Effector memory CD4-positive, alpha-beta T cell (primary cell): ENCODE results near the gene ADGRE1.
A peak's percentile ranks its signal among the peaks of the same experiment; 100 is the strongest.

Source experiments
- DNase-seq, 3 donors: peaks; one replicate each; pipeline ENCODE4 v3.0.0-alpha.2; 2020
- H3K27ac ChIP-seq: 2 replicates; pipeline ENCODE4 v1.7.0; 2013; ENCODE audit warnings: mild to moderate bottlenecking, low read length, moderate library complexity; ENCODE audit not compliant: insufficient read depth, poor library complexity, severe bottlenecking
- H3K27me3 ChIP-seq: replicated peaks from 2 replicates; pipeline ENCODE4 v1.7.0; 2013; ENCODE audit warnings: mild to moderate bottlenecking, low read length; ENCODE audit not compliant: insufficient read depth, control insufficient read depth, poor library complexity, severe bottlenecking
- H3K36me3 ChIP-seq: 2 replicates; pipeline ENCODE4 v1.7.0; 2013; ENCODE audit warnings: mild to moderate bottlenecking, low read length, moderate library complexity; ENCODE audit not compliant: control insufficient read depth, insufficient read depth
- H3K4me1 ChIP-seq: 2 replicates; pipeline ENCODE4 v1.7.0; 2013; ENCODE audit warnings: low read length, mild to moderate bottlenecking; ENCODE audit not compliant: control insufficient read depth, insufficient read depth, poor library complexity, severe bottlenecking
- H3K4me3 ChIP-seq: 2 replicates; pipeline ENCODE4 v1.7.0; 2013; ENCODE audit warnings: low read length, low read depth, mild to moderate bottlenecking; ENCODE audit not compliant: insufficient read depth, poor library complexity, severe bottlenecking
- H3K9me3 ChIP-seq: 2 replicates; pipeline ENCODE4 v1.7.0; 2013; ENCODE audit warnings: mild to moderate bottlenecking, low read length, moderate library complexity; ENCODE audit not compliant: control insufficient read depth

Gene ADGRE1

DNA sequence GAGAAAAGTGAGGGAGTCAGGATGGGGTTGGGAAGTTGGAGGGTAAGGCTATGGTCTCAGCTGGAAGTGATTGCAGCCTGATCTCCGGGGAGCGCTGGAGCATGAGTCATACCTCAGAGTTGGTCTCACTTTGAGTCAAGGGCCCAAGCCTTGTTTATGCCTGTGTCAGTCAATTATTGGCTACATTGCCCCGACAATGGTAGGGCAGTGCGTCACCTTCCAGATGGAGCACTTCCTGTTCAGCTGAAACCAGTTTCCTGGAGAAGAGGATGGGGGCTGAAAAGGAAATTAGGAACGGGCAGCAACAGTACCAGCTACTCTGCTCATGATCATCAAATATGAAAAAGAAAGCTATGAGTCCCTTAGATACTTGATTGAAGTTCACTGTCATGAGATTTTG, 60.4 kb downstream of the ADGRE1 start:
- no peak for DNase-seq
- Histone ChIP-seq H3K27me3 (no peaks in the 10 kb centered on the region), H3K36me3 (no peaks in the 10 kb centered on the region), H3K9me3 (no peaks in the 10 kb centered on the region), H3K4me3 (no peak overlapping the region), H3K27ac (no peak overlapping the region), H3K4me1 (peaks cover 4% of the 10 kb centered on the region)

DNA sequence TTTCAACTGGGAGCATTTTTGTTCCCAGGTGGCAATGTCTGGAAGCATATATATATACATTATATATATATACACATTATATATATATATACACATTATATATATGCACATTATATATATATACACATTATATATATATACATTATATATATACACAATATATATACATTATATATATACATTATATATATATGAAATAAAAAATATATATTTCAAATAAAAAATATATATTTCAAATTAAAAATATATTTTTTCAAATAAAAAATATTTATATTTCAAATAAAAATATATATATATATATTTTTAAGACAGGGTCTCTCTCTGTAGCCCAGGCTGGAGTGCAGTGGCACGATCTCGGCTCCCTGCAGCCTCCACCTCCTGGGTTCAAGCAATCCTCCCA, 61.5 kb downstream of the ADGRE1 start:
- H3K36me3 ChIP-seq: no peaks in the 10 kb centered on the region
- H3K27ac ChIP-seq: no peak overlapping the region
- no peak for DNase-seq
- H3K27me3 ChIP-seq: no peaks in the 10 kb centered on the region
- peaks cover 4% of the 10 kb centered on the region for H3K4me1 ChIP-seq
- H3K9me3 ChIP-seq: no peaks in the 10 kb centered on the region
- no peak overlapping the region for H3K4me3 ChIP-seq

DNA sequence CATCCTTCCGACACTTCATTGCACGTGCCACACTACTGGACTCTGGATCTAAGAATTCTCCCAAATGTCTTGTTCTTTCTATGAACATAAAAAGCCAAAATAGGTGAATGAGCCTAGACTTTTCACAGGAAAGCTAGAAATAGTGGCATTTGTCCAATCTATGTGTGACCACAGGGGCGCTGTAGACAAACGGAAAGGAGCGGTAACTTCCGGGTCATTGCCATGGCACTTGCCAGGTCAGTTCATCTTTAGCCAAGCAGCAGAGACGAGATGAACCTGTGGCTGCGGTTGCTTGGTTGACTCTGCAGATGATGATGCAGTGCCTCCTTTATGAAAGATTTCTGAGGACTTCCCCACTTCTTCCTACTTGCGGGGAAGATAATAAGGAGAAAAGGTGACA, 65.6 kb downstream of the ADGRE1 start:
- no peak for DNase-seq

DNA sequence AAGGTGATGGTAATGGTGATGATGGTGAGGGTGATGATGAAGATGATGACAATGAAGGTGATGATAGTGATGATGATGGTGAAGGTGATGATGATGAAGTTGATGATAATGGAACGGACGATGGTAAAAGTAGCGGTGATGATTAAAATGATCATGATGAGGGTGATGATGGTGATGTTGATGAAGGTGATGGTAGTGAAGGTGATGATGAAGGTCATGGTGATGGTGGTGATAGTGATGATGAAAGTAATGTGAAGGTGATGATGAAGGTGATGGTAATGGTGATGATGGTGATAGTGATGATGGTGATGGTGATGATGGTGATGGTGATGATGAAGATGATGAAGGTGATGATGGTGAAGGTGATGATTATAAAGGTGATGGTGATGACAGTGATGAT, 67.7 kb downstream of the ADGRE1 start:
- Histone ChIP-seq H3K27ac (no peak overlapping the region), H3K36me3 (no peaks in the 10 kb centered on the region)

More for the DNA sequence above, 65.6 kb downstream of the ADGRE1 start:
- Histone ChIP-seq H3K27me3 (no peaks in the 10 kb centered on the region), H3K27ac (no peak overlapping the region), H3K9me3 (no peaks in the 10 kb centered on the region), H3K36me3 (no peaks in the 10 kb centered on the region), H3K4me3 (no peak overlapping the region), H3K4me1 (peaks cover under 1% of the 10 kb centered on the region)

DNA sequence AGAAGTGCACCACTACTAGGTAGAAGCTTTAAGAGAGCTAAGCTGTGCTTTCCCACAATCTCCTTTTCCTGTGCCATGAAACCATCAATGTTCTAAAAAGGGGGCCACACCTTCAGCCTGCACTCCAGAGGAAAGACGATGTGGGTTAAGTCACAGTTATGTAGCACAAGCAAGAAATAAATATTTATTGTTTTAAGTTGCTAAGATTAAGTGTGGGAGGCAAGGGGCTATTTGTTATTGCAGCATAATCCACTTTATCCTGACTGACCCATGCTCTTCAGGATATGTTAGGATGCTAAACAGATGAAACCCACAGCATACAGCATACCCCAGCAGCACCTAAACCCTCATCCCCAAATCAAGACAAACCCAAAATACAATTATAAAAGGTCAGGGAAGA, 69.2 kb downstream of the ADGRE1 start:
- DNase-seq: no peak
- Histone ChIP-seq H3K4me3 (no peak overlapping the region), H3K9me3 (no peaks in the 10 kb centered on the region), H3K27me3 (no peaks in the 10 kb centered on the region), H3K27ac (no peak overlapping the region), H3K36me3 (no peaks in the 10 kb centered on the region), H3K4me1 (no peaks in the 10 kb centered on the region)

More for the DNA sequence above, 67.7 kb downstream of the ADGRE1 start:
- no peaks in the 10 kb centered on the region for H3K27me3 ChIP-seq
- DNase-seq: no peak
- no peak overlapping the region for H3K4me3 ChIP-seq
- no peaks in the 10 kb centered on the region for H3K4me1 ChIP-seq
- no peaks in the 10 kb centered on the region for H3K9me3 ChIP-seq

DNA sequence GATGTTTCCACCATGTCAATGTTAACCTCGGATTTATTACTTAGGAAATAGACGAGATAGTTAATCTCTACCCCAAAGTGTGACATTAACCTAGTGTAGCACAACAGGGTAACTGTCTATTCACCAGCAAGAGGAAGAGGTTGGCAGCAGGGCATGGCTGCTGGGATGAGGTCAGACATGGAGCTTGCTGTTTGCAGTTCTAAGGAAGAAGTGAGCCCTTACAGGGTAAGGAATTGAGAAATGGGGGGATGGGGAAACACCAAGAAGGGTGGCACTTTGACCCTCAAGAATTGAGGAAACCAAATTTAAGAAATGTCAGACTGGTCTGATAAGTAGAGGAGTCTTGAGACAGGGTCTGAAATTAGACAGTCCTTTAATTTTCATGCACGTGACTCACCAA, 71.4 kb downstream of the ADGRE1 start:
- no peak overlapping the region for H3K4me3 ChIP-seq
- H3K4me1 ChIP-seq: no peaks in the 10 kb centered on the region
- H3K36me3 ChIP-seq: no peaks in the 10 kb centered on the region
- no peaks in the 10 kb centered on the region for H3K27me3 ChIP-seq
- H3K9me3 ChIP-seq: no peaks in the 10 kb centered on the region
- H3K27ac ChIP-seq: no peak overlapping the region
- DNase-seq: no peak

DNA sequence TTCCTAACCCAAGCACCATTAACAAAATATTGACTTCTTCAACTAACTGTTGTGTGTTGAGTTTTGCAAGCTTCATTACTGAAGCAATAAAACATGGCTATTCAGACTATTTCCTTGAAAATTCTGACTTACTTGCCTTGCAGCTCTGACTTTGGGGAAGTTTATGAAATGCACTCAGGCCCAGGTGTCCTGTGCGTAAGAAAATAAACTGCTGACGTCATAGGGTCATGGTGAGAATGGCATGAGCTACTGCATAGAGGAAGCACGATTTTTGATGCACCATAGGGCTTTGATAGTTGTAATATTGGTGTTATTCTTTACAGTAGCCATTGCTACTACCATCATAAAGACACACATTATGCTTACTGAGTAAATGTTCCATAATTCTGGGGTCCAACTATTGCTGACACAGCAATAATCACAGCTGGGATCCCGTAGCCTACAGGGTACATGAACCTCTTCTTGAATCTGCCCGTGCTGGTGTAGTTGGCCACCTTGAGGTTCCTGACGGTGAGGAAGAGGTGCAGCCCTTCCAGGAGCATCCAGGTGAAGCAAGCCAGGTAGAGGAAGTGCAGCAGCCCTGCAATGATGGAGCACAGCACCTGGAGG, 76.0 kb downstream of the ADGRE1 start:
- no peaks in the 10 kb centered on the region for H3K36me3 ChIP-seq
- H3K27ac ChIP-seq: no peak overlapping the region
- DNase-seq: no peak
- no peaks in the 10 kb centered on the region for H3K9me3 ChIP-seq
- no peaks in the 10 kb centered on the region for H3K27me3 ChIP-seq
- no peak overlapping the region for H3K4me3 ChIP-seq
- no peaks in the 10 kb centered on the region for H3K4me1 ChIP-seq

DNA sequence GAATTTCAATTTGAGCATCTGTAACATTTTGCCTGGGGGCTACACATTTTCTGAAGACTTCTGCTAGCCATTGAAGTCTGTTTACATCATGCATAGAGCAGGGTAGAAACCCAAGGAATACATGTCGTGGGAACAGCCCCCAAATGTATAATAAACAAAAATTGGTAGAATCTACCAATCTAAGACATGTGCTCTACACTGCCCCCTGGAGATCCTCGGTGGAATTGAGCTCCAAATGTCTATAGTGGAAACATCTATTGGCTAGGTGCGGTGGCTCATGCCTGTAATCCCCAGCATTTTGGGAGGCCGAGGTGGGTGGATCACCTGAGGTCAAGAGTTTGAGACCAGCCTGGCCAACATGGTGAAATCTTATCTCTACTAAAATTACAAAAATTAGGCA, 76.6 kb downstream of the ADGRE1 start:
- Histone ChIP-seq H3K4me1 (no peaks in the 10 kb centered on the region), H3K27ac (no peak overlapping the region), H3K27me3 (no peaks in the 10 kb centered on the region), H3K4me3 (no peak overlapping the region), H3K36me3 (no peaks in the 10 kb centered on the region), H3K9me3 (no peaks in the 10 kb centered on the region)
- peak in 1 of 3 donors; percentile 22 for DNase-seq

DNA sequence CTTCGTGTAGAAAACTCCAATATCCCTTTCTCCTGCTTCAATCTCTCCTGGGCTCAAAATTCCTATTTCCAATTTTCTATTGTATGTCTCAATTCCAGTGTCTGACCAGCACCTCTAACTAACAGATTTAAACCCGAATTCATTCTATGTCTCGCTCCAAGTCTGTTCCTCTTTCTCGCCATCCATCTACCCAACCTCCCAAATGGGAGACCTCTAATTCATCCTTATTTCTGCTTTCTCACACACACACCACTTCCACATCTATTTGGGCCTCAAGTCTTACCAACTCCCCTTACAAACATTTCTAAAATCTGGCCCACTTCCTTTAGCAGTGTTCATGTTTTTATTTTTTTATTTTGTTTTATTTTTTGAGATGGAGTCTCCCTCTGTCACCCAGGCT, 80.6 kb downstream of the ADGRE1 start:
- no peak for DNase-seq
- Histone ChIP-seq H3K4me3 (no peak overlapping the region), H3K27ac (no peak overlapping the region), H3K9me3 (no peaks in the 10 kb centered on the region), H3K27me3 (no peaks in the 10 kb centered on the region), H3K4me1 (no peaks in the 10 kb centered on the region), H3K36me3 (no peaks in the 10 kb centered on the region)

DNA sequence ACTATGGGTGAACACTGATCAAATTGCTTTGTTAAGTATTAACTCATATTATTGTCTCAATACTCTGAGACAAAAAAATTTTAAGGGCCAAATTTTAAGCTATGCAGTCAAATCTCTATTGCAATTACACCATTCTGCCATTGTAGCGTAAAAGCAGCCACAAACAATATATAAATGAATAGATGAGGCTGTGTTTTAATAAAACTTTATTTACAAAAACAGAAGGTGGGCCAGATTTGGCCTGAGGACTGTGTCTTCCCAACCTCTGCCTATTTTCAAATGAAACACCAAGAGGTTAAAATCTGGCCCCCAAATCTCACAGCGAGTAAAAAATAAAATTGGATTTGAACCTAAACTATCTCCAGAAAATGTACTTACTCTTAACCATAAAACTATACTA, 82.1 kb downstream of the ADGRE1 start:
- Histone ChIP-seq H3K27ac (no peak overlapping the region), H3K9me3 (no peaks in the 10 kb centered on the region), H3K4me1 (no peaks in the 10 kb centered on the region), H3K27me3 (no peaks in the 10 kb centered on the region), H3K36me3 (no peaks in the 10 kb centered on the region), H3K4me3 (no peak overlapping the region)
- no peak for DNase-seq
